Left ventricle myocardium inferior (tissue), 1 donor: ENCODE data around the gene PHACTR4. TPM values are rescaled to one million over a fixed set of nuclear protein-coding genes. Genes with fewer than 3 reads are reported as not detected.
"Not testable (repeated sequence)": the region's sequence is repeated elsewhere in the genome, so short reads cannot be mapped to it uniquely, and the experiment has no call there.

Experiments used
- DNase-seq: peaks from one replicate; pipeline ENCODE4 v3.0.0-alpha.2; 2020
- H3K27ac ChIP-seq: fragments of 200-600 bp; replicated peaks from 2 replicates; pipeline ENCODE4 v1.8.0; 2021
- H3K27me3 ChIP-seq: fragments of 200-600 bp; 2 replicates; pipeline ENCODE4 v1.8.0; 2021; ENCODE audit warnings: low read depth
- H3K36me3 ChIP-seq: fragments of 200-600 bp; 2 replicates; pipeline ENCODE4 v1.8.0; 2021
- H3K4me1 ChIP-seq: fragments of 200-600 bp; 2 replicates; pipeline ENCODE4 v1.8.0; 2021
- H3K4me3 ChIP-seq: fragments of 200-600 bp; 2 replicates; pipeline ENCODE4 v1.8.0; 2021; ENCODE audit warnings: mild to moderate bottlenecking, moderate library complexity
- H3K9me3 ChIP-seq: fragments of 200-600 bp; replicated peaks from 2 replicates; pipeline ENCODE4 v1.8.0; 2021
- intact Hi-C: fragments of 100-400 bp; cut with micrococcal nuclease; formaldehyde crosslinking; loops from one replicate; pipeline ENCODE4 v1.11.0; 2022
- total RNA-seq: library from RNA; stranded (reverse); fragmentation: NEBNext Ultra II Directional; extraction: Animal tissue kit (Norgen Biotek cat#: 25700); gene quantifications from one replicate; pipeline ENCODE4 v1.2.1, GENCODE V29; 2021
- TF ChIP-seq, protein P1 (sequence below): fragments of 200-600 bp; IDR thresholded peaks from 2 replicates; pipeline ENCODE4 v1.8.0; 2021; ENCODE audit warnings: antibody characterized with exemption, mild to moderate bottlenecking, borderline replicate concordance
- donor health status: DM: no; HTN: yes; CAD: no; lungs with severe emphysema.

Gene PHACTR4
- total RNA-seq, 1 donor from 2014 or later = 13.6 TPM

DNA sequence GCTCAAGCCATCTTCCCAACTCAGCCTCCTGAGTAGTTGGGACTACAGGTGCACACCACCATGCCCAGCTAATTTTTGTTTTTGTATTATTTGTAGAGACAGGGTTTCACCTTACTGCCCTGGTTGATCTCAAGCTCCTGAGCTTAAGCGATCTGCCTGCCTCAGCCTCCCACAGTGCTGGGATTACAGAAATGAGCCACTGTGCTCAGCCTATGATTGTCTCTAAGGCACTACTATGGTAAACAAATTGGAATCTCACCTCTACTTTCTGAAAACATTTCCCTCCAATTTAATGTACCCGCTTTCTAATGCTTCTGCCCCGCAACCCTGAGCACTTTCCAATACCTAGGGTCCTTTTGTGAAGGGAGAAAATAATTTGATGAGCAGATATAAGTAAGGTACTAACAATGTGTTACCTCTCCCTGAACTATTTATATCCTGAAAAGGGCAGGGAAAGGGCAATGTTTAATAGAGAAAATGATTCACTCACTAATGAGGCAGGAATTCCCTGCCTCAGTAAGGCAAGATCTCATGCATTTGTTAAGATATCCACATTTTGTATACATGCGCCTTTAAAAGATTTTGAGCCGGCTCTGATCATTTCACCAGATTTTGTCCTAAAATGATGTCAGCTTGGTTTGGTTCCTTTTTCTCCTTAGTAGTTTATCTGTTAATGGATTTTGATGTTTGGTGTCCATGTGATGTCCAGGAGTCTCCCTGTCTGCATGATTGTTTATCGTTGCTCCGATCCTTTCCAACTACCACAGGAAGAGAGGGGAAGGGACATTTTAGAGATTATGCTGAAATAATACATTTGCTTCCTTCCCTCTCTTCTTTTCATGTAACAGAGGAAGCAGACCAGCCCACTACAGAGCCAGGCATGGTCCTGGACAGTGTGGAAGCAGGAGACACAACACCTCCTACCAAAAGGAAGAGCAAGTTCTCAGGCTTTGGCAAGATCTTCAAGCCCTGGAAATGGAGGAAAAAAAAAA is 89.0 kb downstream of the PHACTR4 start:
- Histone ChIP-seq H3K27me3 (no peaks in the 10 kb centered on the region), H3K4me3 (peak overlapping the region; percentile 0), H3K36me3 (peaks cover 28% of the 10 kb centered on the region), H3K27ac (peak overlapping the region; percentile 85), H3K9me3 (no peaks in the 10 kb centered on the region), H3K4me1 (peaks cover 47% of the 10 kb centered on the region)
- TF ChIP-seq, protein P1, sequence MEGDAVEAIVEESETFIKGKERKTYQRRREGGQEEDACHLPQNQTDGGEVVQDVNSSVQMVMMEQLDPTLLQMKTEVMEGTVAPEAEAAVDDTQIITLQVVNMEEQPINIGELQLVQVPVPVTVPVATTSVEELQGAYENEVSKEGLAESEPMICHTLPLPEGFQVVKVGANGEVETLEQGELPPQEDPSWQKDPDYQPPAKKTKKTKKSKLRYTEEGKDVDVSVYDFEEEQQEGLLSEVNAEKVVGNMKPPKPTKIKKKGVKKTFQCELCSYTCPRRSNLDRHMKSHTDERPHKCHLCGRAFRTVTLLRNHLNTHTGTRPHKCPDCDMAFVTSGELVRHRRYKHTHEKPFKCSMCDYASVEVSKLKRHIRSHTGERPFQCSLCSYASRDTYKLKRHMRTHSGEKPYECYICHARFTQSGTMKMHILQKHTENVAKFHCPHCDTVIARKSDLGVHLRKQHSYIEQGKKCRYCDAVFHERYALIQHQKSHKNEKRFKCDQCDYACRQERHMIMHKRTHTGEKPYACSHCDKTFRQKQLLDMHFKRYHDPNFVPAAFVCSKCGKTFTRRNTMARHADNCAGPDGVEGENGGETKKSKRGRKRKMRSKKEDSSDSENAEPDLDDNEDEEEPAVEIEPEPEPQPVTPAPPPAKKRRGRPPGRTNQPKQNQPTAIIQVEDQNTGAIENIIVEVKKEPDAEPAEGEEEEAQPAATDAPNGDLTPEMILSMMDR = no peak
- no peak for DNase-seq
- intact Hi-C loops = no loop called here

DNA sequence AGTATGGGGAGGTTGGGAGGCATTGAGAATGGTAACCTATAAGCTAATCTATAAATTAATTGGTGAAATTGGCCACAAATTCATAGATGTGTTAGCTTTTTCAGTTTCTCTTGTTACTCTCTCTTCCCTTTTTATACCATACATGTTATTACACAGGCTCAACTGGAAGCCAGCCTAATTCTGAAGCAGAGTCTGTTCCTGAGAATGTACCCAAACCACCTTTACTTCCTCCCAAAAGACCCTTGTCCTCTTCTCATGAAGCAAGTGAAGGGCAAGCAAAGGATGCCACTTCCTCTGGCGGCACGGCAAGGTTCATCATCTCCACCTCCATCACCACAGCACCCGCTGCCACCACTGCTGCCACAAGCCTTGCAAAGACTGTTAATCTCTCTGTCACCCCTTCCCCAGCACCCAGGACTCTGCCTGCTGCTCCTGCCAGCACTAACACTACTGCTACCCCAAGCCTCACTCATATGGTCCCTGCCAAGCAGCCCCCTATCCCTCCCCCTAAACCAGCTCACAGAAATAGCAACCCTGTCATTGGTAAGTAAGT is 96.8 kb downstream of the PHACTR4 start:
- no peak for DNase-seq
- H3K27me3 ChIP-seq = no peaks in the 10 kb centered on the region
- no peak overlapping the region for H3K4me3 ChIP-seq
- H3K4me1 ChIP-seq = peaks cover 4% of the 10 kb centered on the region
- no peak overlapping the region for H3K27ac ChIP-seq
- H3K9me3 ChIP-seq = no peaks in the 10 kb centered on the region
- TF ChIP-seq, protein P1 = no peak
- intact Hi-C loops = loop anchor here (10.0 kb wide), 1 partner anchor 52 kb away; no protein-coding TSS in a partner anchor
- peaks cover 35% of the 10 kb centered on the region for H3K36me3 ChIP-seq

DNA sequence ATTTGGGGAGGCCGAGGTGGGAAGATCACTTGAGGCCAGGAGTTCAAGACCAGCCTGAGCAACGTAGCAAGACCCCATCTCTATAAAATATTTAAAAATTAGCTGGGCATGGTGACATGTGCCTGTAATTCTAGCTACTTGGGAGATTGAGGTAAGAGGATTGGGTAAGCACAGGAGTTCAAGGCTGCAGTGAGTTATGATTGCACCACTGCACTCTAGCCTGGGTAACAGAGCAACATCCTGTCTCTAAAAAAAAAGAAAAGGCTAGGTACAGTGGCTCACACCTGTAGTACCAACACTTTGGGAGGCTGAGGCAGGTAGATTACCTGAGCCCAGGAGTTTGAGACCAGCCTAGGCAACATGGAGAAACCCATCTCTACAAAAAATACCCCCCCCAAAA is 100.6 kb downstream of the PHACTR4 start:
- Histone ChIP-seq H3K27me3 (no peaks in the 10 kb centered on the region), H3K4me1 (peaks cover 7% of the 10 kb centered on the region), H3K27ac (no peak overlapping the region), H3K36me3 (peaks cover 45% of the 10 kb centered on the region), H3K4me3 (no peak overlapping the region), H3K9me3 (no peaks in the 10 kb centered on the region)
- intact Hi-C loops = no loop called here
- TF ChIP-seq, protein P1 = no peak
- DNase-seq = no peak

DNA sequence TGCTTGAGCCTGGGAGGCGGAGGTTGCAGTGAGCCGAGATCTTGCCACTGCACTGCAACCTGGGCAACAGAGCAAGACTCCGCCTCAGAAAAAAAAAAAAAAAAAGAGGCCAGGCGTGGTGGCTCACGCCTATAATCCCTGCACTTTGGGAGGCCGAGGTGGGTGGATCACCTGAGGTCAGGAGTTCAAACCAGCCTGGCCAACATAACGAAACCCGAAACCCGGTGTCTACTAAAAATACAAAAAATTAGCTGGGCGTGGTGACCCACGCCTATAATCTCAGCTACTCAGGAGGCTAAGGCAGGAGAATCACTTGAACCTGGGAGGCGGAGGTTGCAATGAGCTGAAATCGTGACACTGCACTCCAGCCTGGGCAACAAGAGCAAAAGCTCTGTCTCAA is 110.0 kb downstream of the PHACTR4 start:
- DNase-seq, H3K4me1 ChIP-seq, H3K9me3 ChIP-seq, H3K27me3 ChIP-seq, H3K27ac ChIP-seq, H3K4me3 ChIP-seq, intact Hi-C loops: not testable (repeated sequence)
- H3K36me3 ChIP-seq = peaks cover 98% of the 10 kb centered on the region

DNA sequence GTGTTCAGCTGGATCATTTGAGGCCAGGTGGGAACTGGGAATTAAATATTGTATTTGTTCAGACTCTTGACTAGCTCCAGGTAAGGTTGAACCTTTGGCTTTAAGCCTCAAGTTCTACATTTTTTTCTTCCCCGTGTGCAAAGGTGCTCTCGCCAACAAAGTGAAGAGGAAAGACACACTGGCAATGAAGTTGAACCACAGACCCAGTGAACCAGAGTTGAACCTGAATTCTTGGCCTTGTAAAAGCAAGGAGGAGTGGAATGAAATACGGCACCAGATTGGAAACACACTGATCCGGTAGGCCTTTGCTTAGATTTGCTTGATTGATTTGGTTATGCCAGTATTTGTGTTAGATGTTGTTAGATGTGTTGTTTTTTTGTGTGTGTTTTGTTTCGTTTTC is 110.8 kb downstream of the PHACTR4 start:
- DNase-seq = no peak
- Histone ChIP-seq H3K27ac (no peak overlapping the region), H3K4me1 (no peaks in the 10 kb centered on the region), H3K4me3 (no peak overlapping the region), H3K9me3 (no peaks in the 10 kb centered on the region), H3K27me3 (no peaks in the 10 kb centered on the region), H3K36me3 (peaks cover 94% of the 10 kb centered on the region)
- TF ChIP-seq, protein P1 = no peak
- intact Hi-C loops = no loop called here

DNA sequence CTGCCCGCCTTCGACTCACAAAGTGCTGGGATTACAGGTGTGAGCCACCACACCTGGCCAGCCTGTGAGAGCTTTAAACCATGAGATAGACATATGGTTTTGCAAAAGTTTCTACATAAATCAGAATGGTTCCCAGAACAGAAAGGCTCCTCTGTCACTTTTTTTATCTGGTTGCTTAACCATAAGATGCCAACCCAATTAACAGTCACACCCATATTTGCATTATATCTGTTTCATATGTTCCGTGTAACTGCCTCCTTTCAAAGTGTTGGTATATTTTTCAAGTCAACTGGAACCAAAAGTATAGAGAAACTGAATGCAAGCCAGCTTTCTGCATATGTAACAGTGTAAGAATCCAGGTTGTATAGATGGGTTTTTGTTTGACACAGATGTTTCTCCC is 112.6 kb downstream of the PHACTR4 start:
- H3K4me3 ChIP-seq = no peak overlapping the region
- TF ChIP-seq, protein P1 = no peak
- no peaks in the 10 kb centered on the region for H3K9me3 ChIP-seq
- H3K36me3 ChIP-seq = peaks cover 90% of the 10 kb centered on the region
- H3K27ac ChIP-seq = no peak overlapping the region
- intact Hi-C loops = no loop called here
- no peaks in the 10 kb centered on the region for H3K4me1 ChIP-seq
- no peak for DNase-seq
- H3K27me3 ChIP-seq = no peaks in the 10 kb centered on the region
